Neural cell (in vitro differentiated cells): ENCODE measurements around the gene SULT1A2.

ENCODE experiments used
- EP300 ChIP-seq: fragments of 450-650 bp; conservative IDR thresholded peaks from 2 replicates; pipeline ENCODE4 v1.6.1; 2014; ENCODE audit warnings: antibody characterized with exemption, mild to moderate bottlenecking, moderate library complexity; ENCODE audit not compliant: poor library complexity, severe bottlenecking
- EZH2 ChIP-seq: fragments of 200-600, 300-800 bp; shearing (Covaris generic), sonication (generic); IDR thresholded peaks from 2 replicates; pipeline ENCODE4 v1.6.1; 2014; ENCODE audit warnings: antibody characterized with exemption, low read length, borderline replicate concordance, mild to moderate bottlenecking; ENCODE audit not compliant: insufficient read depth, poor library complexity, severe bottlenecking
- POLR2AphosphoS5 ChIP-seq: IDR thresholded peaks from 2 replicates; pipeline ENCODE4 v1.6.1; 2012
- RAD21 ChIP-seq: fragments of 450-650 bp; conservative IDR thresholded peaks from 2 replicates; pipeline ENCODE4 v1.6.1; 2014; ENCODE audit warnings: antibody characterized with exemption, mild to moderate bottlenecking, moderate library complexity
- TF ChIP-seq, protein P1 (sequence below): fragments of 450-650 bp; IDR thresholded peaks from 2 replicates; pipeline ENCODE4 v1.5.1; 2014; ENCODE audit warnings: antibody characterized with exemption, mild to moderate bottlenecking, moderate library complexity; ENCODE audit not compliant: poor library complexity, severe bottlenecking
- TF ChIP-seq, protein P2 (sequence below): IDR thresholded peaks from 2 replicates; pipeline ENCODE4 v1.6.1; 2012; ENCODE audit warnings: borderline replicate concordance

DNA sequence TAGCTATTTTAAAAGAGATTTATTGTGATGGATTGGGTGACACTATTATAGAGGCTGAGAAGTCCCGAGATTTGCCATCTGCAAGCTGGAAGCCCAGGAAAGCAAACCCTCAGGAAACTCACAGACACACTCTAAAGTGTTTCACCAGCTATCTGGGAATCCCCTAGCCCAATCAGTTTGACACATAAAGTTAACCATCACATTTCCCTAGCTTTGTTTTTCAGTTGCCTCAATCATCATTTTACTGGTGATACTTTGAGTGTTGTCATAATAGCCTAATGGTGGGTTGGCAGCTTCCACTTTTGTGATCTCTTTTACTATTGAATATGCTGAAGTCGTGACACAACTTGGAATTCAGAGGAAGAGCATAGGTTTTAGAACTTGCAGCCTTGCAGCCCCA lies 41.3 kb downstream of the SULT1A2 start:
- TF ChIP-seq EP300 (no peak), POLR2AphosphoS5 (no peak), EZH2 (no peak), RAD21 (no peak)
- TF ChIP-seq, protein P1, sequence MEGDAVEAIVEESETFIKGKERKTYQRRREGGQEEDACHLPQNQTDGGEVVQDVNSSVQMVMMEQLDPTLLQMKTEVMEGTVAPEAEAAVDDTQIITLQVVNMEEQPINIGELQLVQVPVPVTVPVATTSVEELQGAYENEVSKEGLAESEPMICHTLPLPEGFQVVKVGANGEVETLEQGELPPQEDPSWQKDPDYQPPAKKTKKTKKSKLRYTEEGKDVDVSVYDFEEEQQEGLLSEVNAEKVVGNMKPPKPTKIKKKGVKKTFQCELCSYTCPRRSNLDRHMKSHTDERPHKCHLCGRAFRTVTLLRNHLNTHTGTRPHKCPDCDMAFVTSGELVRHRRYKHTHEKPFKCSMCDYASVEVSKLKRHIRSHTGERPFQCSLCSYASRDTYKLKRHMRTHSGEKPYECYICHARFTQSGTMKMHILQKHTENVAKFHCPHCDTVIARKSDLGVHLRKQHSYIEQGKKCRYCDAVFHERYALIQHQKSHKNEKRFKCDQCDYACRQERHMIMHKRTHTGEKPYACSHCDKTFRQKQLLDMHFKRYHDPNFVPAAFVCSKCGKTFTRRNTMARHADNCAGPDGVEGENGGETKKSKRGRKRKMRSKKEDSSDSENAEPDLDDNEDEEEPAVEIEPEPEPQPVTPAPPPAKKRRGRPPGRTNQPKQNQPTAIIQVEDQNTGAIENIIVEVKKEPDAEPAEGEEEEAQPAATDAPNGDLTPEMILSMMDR: no peak
- TF ChIP-seq, protein P2, sequence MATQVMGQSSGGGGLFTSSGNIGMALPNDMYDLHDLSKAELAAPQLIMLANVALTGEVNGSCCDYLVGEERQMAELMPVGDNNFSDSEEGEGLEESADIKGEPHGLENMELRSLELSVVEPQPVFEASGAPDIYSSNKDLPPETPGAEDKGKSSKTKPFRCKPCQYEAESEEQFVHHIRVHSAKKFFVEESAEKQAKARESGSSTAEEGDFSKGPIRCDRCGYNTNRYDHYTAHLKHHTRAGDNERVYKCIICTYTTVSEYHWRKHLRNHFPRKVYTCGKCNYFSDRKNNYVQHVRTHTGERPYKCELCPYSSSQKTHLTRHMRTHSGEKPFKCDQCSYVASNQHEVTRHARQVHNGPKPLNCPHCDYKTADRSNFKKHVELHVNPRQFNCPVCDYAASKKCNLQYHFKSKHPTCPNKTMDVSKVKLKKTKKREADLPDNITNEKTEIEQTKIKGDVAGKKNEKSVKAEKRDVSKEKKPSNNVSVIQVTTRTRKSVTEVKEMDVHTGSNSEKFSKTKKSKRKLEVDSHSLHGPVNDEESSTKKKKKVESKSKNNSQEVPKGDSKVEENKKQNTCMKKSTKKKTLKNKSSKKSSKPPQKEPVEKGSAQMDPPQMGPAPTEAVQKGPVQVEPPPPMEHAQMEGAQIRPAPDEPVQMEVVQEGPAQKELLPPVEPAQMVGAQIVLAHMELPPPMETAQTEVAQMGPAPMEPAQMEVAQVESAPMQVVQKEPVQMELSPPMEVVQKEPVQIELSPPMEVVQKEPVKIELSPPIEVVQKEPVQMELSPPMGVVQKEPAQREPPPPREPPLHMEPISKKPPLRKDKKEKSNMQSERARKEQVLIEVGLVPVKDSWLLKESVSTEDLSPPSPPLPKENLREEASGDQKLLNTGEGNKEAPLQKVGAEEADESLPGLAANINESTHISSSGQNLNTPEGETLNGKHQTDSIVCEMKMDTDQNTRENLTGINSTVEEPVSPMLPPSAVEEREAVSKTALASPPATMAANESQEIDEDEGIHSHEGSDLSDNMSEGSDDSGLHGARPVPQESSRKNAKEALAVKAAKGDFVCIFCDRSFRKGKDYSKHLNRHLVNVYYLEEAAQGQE: no peak
